Right cardiac atrium (tissue), 5 donors: ENCODE data around the gene DGKQ. TPM values are rescaled to one million over a fixed set of nuclear protein-coding genes. Genes with fewer than 3 reads are reported as not detected.

Experiments used
- ATAC-seq, 2 donors: fragments of 200-7000 bp; cut with Tn5 transposase; one replicate each; pipeline versions ENCODE4 v1.8.0 to v1.9.1; 2020; ENCODE audit warnings: moderate library complexity in 2 of 2, mild to moderate bottlenecking in 1 of 2
- DNase-seq, 3 donors: peaks; one replicate each; pipeline ENCODE4 v3.0.0-alpha.2; 2020
- H3K27ac ChIP-seq: one replicate; pipeline ENCODE4 v1.5.1; 2013; ENCODE audit warnings: mild to moderate bottlenecking, low read length, control low read depth, moderate library complexity
- H3K27me3 ChIP-seq: one replicate; pipeline ENCODE4 v1.6.1; 2013; ENCODE audit not compliant: control insufficient read depth, insufficient read depth
- H3K4me1 ChIP-seq: one replicate; pipeline ENCODE4 v1.6.1; 2013; ENCODE audit warnings: low read length; ENCODE audit not compliant: control insufficient read depth, insufficient read depth
- H3K4me3 ChIP-seq: one replicate; pipeline ENCODE4 v1.5.1; 2013; ENCODE audit warnings: low read length, control low read depth
- H3K9me3 ChIP-seq: one replicate; pipeline ENCODE4 v1.6.1; 2013; ENCODE audit warnings: low read length; ENCODE audit not compliant: control insufficient read depth
- WGBS: extraction: QIAGEN DNeasy Blood & Tissue Kit; methylation state at CpG from one replicate; pipeline ENCODE4 v1.1.7; 2013; 5-methylcytosine and 5-hydroxymethylcytosine counted together
- intact Hi-C, 4 donors: fragments of 100-400 bp; cut with DNase I; formaldehyde crosslinking; loops; one replicate each; pipeline versions ENCODE4 v1.11.0 to v1.14.0; 2022 to 2023
- long read RNA-seq, 4 donors: library from polyadenylated mRNA; unstranded; transcript quantifications; one replicate each; pipeline ENCODE4 v2.0.0, GENCODE V29; 2020 to 2021
- polyA plus RNA-seq: library from polyadenylated mRNA; stranded (reverse); fragments of 200-250 nt; gene quantifications from one replicate; pipeline ENCODE4 v1.2.3, GENCODE V29; 2013
- total RNA-seq, 4 donors: library from RNA; stranded (reverse); fragmentation: NEBNext Ultra II Directional; extraction: Animal tissue kit (Norgen Biotek cat#: 25700); gene quantifications; one replicate each; pipeline ENCODE4 v1.2.1, GENCODE V29; 2021
- donor health status: healthy with polysubstance abuse.
- donor health status: DM: no; HTN: yes; CAD: no.
- donor health status: DM: no; HTN: no; CAD: no.
- donor health status: DM: no; HTN: yes; CAD: no; lungs with severe emphysema.
- donor health status: DM: yes; HTN: yes; CAD: no.

The DGKQ gene
- total RNA-seq (1 to 10 TPM; 4.5 to 4.9 (median 4.6) TPM), polyA plus RNA-seq (3.6 TPM)
- long read RNA-seq, donor 1, partial matches to known transcripts, result 7 of 17 reads
- long read RNA-seq, donor 1, other reads (novel, unspliced or antisense), result 10 of 17 reads
- long read RNA-seq, donor 2, full-length matches to known transcripts, result 5 of 17 reads
- long read RNA-seq, donor 2, partial matches to known transcripts, result 5 of 17 reads
- long read RNA-seq, donor 2, other reads (novel, unspliced or antisense), result 7 of 17 reads
- long read RNA-seq, donor 3, partial matches to known transcripts, result 13 of 21 reads
- long read RNA-seq, donor 3, other reads (novel, unspliced or antisense), result 7 of 21 reads
- long read RNA-seq, donor 4, full-length matches to known transcripts, result 2 of 16 reads
- long read RNA-seq, donor 4, partial matches to known transcripts, result 8 of 16 reads
- long read RNA-seq, donor 4, other reads (novel, unspliced or antisense), result 6 of 16 reads

- H3K27ac ChIP-seq, result no peak within 1 kb of the TSS
- no peaks in the 10 kb centered on the region for H3K9me3 ChIP-seq
- DNase-seq, result peak; percentile 89 to 96 (median 95)
- WGBS, result 22% methylated on average over 123 of the region's 123 CpGs
- peaks cover 3% of the 10 kb centered on the region for H3K4me1 ChIP-seq
- no peaks in the 10 kb centered on the region for H3K27me3 ChIP-seq
- intact Hi-C loops, result no loop called here
- peak within 1 kb of the TSS; percentile 82 for H3K4me3 ChIP-seq
- peak; percentile 97 for ATAC-seq
These were observed at the start of gene DGKQ for GRCh38 chr4:973431-974397. TSS of gene DGKQ (minus strand) at chr4:973569. CDS start at chr4:973482, 87 bp downstream.

- no peak for DNase-seq
- Histone ChIP-seq H3K4me3 (no peak overlapping the region), H3K27ac (no peak overlapping the region), H3K9me3 (no peaks in the 10 kb centered on the region), H3K4me1 (no peaks in the 10 kb centered on the region), H3K27me3 (no peaks in the 10 kb centered on the region)
- intact Hi-C loops, result no loop called here
- ATAC-seq, result no peak
- 88% methylated on average over 19 of the region's 19 CpGs for WGBS
These were observed 49.3 kb upstream of the DGKQ start for GRCh38 chr4:1022739-1023066.

DNA sequence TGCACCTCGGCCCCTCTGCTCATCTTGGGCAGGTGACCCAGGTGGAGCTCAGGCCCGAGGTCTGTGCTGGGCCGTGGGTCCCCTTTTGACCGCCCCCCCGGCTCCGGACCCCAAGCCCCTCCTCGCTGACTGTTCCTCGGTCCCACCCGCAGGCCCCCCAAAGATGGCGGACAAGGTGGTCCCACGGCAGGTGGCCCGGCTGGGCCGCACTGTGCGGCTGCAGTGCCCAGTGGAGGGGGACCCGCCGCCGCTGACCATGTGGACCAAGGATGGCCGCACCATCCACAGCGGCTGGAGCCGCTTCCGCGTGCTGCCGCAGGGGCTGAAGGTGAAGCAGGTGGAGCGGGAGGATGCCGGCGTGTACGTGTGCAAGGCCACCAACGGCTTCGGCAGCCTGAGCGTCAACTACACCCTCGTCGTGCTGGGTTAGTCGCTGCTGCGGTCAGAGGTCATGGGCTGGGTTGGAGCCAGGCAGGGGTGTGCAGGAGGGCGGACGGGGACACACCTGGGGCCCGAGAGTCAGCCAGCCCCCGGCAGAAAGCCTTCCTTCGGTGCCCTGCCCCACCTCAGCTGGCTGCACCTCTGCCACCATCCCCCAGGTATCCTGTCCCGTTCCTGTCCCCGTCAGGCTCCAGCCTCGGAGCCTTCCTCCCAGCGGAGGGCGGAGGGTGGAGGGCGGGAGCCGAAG lies 48.8 kb upstream of the DGKQ start:
- H3K27me3 ChIP-seq, result no peaks in the 10 kb centered on the region
- intact Hi-C loops, result no loop called here
- 93% methylated on average over 46 of the region's 46 CpGs for WGBS
- H3K4me1 ChIP-seq, result no peaks in the 10 kb centered on the region
- H3K4me3 ChIP-seq, result no peak overlapping the region
- H3K9me3 ChIP-seq, result no peaks in the 10 kb centered on the region
- DNase-seq (no peak), ATAC-seq (no peak)
- no peak overlapping the region for H3K27ac ChIP-seq

GRCh38 chr4:1021386-1022050 lies 48.1 kb upstream of the DGKQ start:
- Histone ChIP-seq H3K9me3 (no peaks in the 10 kb centered on the region), H3K4me3 (no peak overlapping the region), H3K27me3 (no peaks in the 10 kb centered on the region), H3K4me1 (no peaks in the 10 kb centered on the region), H3K27ac (no peak overlapping the region)
- ATAC-seq, result no peak
- intact Hi-C loops, result no loop called here
- WGBS, result 87% methylated on average over 19 of the region's 19 CpGs
- DNase-seq, result no peak

DNA sequence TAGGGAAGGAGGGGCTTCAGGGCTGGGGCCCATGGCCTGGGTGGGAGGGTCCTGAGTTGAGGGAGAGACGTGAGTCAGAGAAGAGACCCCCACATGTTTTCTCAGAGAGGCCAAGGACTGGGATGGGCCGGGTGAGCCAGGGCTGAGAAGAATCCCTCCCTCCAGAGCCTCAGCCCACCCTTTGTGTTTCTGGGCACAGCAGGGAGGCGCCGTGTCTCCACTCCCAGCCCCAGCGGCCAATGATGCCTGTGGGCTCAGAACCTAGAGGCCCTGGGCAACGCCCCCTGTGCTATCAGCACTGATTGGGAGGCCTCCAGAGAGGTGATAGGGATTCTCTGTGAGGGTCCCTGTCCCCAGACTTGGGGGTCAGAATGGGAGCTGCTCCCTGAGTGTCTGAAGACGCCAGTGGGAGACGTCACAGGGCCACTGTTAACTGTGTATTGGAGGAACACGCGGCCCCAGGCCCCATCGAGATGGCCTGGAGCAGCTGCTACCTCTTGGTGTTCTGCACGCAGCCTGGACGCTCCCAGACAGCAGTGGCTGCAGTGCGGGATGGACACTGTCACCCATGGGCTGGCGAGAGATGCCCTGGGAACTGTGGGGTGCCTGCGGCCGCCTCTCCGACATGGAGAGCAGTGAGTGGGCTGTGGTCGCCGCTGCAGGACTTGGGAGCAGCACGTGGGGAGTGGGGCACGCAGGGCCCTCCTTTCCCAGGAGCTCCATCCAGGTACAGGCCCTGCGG lies 46.5 kb upstream of the DGKQ start:
- DNase-seq, result no peak
- no peaks in the 10 kb centered on the region for H3K9me3 ChIP-seq
- H3K4me3 ChIP-seq, result no peak overlapping the region
- 83% methylated on average over 23 of the region's 23 CpGs for WGBS
- ATAC-seq, result no peak
- H3K27ac ChIP-seq, result no peak overlapping the region
- no peaks in the 10 kb centered on the region for H3K27me3 ChIP-seq
- intact Hi-C loops, result no loop called here
- H3K4me1 ChIP-seq, result no peaks in the 10 kb centered on the region

DNA sequence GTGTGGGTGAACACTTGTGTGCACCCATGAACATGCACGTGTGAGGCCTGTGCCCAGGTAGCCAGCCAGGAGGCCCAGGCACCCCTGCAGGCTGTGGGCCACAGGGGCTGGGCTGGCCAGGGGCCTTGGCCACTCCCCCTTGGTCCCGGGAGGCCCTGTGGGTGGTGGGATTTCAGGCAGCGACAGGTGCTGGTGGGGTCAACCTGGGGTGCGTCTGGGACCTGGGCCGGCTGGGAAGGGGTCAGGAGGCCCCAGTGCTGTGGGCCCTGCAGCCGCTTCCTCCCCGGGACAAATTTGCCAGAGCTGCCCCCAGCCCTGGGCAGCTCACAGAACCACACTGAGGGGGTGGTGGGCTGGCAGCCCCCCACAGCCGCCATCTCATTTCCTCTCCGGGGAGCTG lies 46.0 kb upstream of the DGKQ start:
- Histone ChIP-seq H3K4me1 (no peaks in the 10 kb centered on the region), H3K9me3 (no peaks in the 10 kb centered on the region), H3K4me3 (no peak overlapping the region), H3K27ac (no peak overlapping the region), H3K27me3 (no peaks in the 10 kb centered on the region)
- no peak for ATAC-seq
- 56% methylated on average over 9 of the region's 9 CpGs for WGBS
- DNase-seq, result no peak
- intact Hi-C loops, result no loop called here

- H3K4me3 ChIP-seq, result no peak overlapping the region
- no peaks in the 10 kb centered on the region for H3K27me3 ChIP-seq
- DNase-seq (no peak), ATAC-seq (no peak)
- H3K27ac ChIP-seq, result no peak overlapping the region
- H3K9me3 ChIP-seq, result no peaks in the 10 kb centered on the region
- 74% methylated on average over 29 of the region's 29 CpGs for WGBS
- intact Hi-C loops, result no loop called here
- H3K4me1 ChIP-seq, result no peaks in the 10 kb centered on the region
These were observed 45.0 kb upstream of the DGKQ start for GRCh38 chr4:1018147-1019020.

- H3K27me3 ChIP-seq, result no peaks in the 10 kb centered on the region
- no peaks in the 10 kb centered on the region for H3K9me3 ChIP-seq
- intact Hi-C loops, result no loop called here
- no peak overlapping the region for H3K27ac ChIP-seq
- no peak for DNase-seq
- no peak overlapping the region for H3K4me3 ChIP-seq
- ATAC-seq, result no peak
- WGBS, result 79% methylated on average over 15 of the region's 15 CpGs
- no peaks in the 10 kb centered on the region for H3K4me1 ChIP-seq
These were observed 44.3 kb upstream of the DGKQ start for GRCh38 chr4:1017706-1018105.

- intact Hi-C loops, result no loop called here
- DNase-seq (no peak), ATAC-seq (no peak)
- Histone ChIP-seq H3K27me3 (no peaks in the 10 kb centered on the region), H3K4me3 (no peak overlapping the region), H3K4me1 (no peaks in the 10 kb centered on the region), H3K9me3 (no peaks in the 10 kb centered on the region), H3K27ac (no peak overlapping the region)
- WGBS, result 88% methylated on average over 16 of the region's 16 CpGs
These were observed 43.8 kb upstream of the DGKQ start for GRCh38 chr4:1017211-1017610.
